Activated CD8-positive, alpha-beta memory T cell treated with anti-CD3 and anti-CD28 coated beads, Interleukin-2, amount 50 U/mL, for 4 hours (primary cell): ENCODE data around the gene THBS2.
"Not testable (repeated sequence)": the region's sequence is repeated elsewhere in the genome, so short reads cannot be mapped to it uniquely, and the experiment has no call there.

Experiments
- DNase-seq: peaks from one replicate; pipeline ENCODE4 v3.0.0-alpha.2; 2020

The THBS2 gene

DNA sequence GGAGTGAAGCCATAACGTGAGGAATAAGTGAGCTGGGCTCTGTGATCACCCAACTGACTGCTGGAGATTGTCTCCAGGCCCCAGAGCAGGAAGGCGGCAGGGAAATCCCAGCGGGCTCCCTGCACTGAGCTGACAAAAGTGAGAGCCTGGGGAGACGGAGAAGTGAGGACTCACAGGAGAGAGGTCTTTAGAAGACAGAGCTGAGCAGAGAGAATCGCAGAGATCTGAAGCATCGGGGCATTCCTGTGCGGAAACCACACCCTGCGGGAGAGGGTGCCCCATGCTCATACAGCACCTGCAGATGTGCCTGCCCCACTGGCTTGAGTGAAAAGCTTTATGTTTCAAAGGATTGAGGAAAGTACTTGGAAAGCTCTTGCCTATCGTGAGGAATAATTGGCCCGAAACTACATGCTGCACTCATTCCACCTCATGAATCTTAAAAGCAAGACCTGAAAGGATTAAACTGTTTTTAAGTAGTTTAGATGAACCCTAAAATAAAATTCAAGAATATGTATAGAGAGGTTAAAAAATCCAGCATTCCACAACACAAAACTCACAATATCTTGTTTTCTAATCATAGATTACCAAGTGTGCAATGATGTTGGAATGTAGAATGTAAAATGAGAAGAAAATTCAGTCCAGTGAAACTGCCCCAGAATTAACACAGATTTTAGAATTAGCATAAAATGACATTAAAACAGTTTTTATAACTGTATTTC, 17.7 kb upstream of the THBS2 start:
- no peak for DNase-seq

DNA sequence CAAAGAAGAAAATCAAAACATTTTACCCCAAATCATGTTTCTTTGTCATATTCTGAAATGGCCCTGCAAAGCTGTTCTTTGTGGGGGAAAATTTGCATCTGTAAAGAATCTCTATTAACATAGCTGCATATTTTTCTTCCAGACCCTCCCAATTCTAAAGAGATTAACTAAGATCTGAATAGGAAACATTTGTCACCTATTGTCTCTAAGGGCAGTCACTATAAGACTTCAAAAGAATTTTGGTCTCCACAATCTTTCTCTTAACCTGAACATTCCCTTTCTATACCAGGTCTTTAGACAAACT, 16.4 kb upstream of the THBS2 start:
- not testable (repeated sequence) for DNase-seq

- DNase-seq = no peak
Measured at GRCh38 chr6:169269180-169270076, 15.8 kb upstream of the THBS2 start.

DNA sequence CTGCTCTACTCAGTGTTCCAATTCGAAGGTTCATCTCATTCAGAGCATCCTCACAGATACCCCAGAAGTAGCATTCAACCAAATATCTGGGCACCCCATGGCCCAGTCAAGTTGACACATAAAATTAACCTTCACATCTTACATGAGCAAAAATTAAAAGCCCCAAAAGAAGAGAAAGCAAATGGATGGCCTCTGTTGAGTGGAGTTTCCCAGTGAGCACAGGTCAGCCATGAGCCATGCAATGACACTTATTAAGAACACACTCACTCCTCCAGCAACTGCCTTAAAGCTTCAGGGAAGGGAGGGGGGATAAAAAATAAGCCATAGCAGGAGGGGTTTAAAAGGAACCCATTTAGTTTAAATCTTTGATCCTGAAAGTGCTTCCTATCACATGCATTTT, 14.6 kb upstream of the THBS2 start:
- DNase-seq = no peak

DNA sequence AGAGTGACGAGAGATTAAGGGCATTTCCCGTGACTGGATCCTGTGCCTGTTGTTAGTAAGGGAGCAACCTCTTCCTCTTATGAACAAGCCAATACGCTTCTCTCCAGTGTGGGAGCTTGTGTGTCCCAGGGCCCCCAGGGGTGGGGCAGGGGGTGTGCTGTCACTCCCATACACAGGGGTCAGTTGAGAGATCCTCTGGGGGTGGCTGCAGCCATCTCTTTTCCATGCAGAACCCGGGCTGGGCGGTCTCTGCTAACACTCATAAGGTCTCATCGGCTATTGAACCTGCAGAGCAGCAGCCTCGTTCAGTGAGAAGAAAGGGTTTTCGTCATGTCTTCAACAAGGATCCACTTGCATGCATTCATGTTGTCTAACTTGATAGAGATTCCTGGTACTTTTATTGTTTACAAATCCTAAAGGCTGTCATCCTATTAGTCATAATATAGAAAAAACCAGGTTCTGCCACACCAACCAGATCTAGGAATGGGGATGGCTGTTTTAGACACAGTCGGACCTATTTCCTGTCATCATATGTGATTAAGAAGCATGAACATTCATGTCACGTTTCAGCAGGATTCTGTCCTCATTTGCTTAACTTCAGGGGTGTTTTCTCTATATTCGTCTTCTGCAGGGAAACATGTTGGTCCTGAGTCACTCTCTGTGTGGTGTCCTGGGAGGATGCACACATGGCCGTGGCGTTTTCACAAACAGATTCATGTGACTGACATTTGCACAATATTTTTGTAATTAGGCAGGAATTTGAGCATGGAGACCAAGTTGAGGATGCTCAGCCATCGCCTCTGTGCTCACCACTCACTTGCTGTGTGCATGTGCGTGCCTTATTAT, 13.3 kb upstream of the THBS2 start:
- no peak for DNase-seq

DNA sequence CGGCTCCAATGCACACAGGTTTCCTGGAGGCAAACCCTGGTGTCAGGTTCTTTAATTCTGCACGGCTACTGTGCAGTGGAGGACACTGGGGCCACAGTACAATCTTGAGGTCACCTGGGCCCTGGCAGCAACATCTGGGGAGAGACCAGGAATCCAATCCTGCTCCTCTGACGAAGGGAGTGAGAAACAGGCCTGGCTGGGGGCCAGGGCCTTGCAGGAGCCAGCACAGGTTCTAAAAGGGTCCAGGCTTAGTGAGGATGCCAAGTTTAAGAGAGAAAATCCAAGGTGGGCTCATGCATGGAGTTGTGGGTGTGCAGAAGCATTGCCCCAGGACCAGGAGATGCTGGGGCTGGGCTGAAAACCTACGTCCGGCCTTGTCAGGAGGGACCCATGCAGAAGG, 12.6 kb upstream of the THBS2 start:
- DNase-seq = no peak

- no peak for DNase-seq
Measured at GRCh38 chr6:169265486-169266131, 12.0 kb upstream of the THBS2 start.

DNA sequence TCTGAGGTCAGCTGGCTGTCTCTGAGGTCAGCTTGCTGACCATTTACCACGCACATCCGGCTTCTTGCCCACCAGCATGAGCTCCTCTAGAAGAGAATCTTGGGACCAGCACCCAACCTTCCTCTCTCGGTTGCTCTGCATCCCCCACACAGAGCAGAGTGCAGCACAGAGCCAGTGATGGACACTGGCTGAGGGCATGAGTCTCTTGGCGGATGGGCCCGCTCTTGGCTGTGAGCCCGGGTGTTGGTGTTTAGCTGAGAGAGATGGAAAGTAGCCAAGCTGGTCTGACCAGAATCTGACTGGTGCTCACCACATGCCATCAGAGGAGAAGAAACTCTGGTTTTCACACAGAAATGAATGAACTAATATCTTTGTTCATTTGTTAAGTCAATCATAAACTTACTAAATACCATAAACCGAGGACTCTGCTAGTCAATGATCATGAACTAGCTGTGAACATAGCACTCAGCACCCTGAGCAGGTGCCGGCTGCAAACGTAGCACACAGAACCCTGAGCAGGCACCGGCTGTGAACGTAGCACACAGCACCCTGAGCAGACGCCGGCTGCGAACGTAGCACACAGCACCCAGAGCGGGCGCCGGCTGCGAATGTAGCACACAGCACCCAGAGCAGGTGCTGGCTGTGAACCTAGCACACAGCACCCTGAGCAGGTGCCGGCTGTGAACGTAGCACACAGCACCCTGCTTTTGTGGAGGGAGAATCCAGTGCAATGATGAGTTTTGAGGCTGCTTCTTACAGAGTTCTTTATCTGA, 10.4 kb upstream of the THBS2 start:
- DNase-seq = no peak

DNA sequence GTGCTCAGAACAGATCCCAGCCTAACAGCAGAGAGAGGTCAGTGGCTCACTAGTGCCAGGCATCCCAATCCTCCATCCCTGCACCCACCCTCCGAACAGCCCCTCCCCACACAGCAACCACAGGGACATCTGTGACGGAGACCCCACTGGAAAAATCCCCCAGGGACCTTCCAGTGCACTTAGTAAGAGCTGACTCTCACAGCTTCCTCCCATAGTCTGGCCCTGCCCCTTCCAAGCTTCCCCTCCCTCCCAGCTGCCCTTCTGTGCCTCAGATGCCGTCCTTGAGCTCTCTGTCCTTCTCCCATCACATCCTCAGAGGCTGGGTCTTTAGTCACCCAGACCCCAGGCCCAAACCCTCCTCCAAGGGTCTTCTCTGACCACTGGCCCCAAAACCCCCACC, 9.7 kb upstream of the THBS2 start:
- no peak for DNase-seq

DNA sequence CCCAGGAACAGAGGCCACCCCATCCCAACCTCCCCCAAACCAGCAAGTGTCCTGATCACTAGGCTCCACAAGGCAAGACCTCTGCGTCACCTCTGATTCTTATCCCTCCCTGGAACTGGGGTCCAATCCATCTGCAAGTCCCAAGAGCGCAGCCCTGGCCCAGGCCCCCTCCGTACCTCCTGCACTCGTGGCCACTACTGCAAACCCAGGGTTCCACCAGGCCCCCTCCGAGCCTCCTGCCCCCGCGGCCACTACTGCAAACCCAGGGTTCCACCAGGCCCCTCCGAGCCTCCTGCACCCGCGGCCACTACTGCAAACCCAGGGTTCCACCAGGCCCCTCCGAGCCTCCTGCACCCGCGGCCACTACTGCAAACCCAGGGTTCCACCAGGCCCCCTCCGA, 9.0 kb upstream of the THBS2 start:
- not testable (repeated sequence) for DNase-seq

DNA sequence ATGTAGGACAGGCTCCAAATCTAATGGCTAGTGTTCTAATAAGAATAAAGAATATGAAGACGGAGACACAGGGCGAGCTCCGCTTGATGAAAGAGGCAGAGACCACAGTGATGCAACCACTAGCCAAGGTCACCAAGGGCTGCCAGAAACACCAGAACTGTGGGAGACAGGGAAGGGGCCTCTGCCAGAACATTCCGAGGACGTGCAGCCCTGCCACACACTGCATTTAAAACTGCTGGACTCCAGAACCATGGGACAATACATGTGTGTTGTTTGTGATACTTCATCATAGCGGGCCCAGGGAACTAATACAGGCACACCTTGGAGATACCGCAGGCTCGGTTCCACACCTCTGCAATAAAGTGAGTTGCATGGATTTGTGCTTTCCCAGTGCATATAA, 2.9 kb upstream of the THBS2 start:
- no peak for DNase-seq

GRCh38 chr6:169256061-169256460, 2.4 kb upstream of the THBS2 start:
- no peak for DNase-seq

DNA sequence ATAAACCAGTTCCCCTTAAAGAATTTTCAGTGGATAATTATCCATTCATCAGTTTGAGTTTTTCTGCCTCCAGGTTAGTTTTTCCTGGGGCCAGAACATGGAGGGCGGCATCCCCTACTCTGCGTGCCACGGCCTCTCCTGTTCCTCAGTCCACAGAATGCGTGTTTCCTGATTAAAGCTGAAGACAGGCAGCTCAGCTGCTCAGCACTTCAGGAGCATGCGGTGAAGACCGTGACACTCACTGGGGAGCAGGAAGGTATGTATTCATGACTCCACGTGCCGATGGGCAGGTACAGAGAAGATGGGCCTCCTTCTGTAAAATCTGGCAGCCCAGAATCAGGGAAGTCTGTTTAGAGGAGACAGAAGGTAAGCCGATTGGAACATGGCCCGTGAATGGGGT, 2.0 kb upstream of the THBS2 start:
- DNase-seq = no peak

- DNase-seq = no peak
Measured at GRCh38 chr6:169254456-169255316, 1.0 kb upstream of the THBS2 start.

- DNase-seq = no peak
Measured at GRCh38 chr6:169252505-169253189, 999 bp downstream of the THBS2 start.

GRCh38 chr6:169251822-169252504, 1.7 kb downstream of the THBS2 start:
- DNase-seq = no peak

- no peak for DNase-seq
Measured at GRCh38 chr6:169251371-169251802, 2.3 kb downstream of the THBS2 start.

DNA sequence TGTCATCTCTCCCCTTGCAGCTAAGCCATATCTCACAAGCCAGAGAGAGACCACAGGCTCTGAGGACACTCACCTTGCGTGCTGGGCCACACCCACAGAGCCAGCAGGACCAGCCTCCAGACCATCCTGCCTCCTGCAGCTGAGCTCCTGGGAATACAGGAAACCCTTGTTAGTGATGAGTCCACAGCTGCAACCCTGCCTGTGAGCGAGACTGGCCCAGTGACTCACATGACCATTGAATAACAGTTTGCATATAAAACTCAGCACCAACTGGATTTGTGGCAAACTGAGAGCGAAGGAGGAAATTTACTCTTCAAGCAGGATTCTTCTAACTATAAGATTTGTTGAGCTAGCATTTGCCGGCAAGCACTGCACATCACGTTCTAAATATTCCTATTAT, 3.0 kb downstream of the THBS2 start:
- DNase-seq = no peak

DNA sequence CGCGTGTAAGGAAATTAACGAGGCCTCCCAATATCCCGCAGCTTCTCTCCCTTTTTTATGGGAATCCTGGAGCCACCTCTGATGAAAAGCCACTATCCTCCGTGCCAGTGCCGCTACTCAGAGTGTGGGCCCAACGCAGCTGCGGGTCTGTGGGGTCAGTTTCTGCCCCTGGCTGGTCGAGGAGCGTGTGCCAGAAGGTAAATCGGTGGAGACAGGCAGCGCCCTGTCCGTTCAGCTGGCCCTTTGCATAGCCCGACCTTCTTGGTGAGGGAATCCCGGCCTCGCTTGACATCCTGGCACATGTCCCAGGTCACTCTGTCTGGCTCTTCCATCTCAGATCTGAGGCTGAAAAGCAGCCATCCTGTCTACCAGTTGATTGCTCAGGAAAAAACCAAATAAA, 4.6 kb downstream of the THBS2 start:
- DNase-seq = no peak

DNA sequence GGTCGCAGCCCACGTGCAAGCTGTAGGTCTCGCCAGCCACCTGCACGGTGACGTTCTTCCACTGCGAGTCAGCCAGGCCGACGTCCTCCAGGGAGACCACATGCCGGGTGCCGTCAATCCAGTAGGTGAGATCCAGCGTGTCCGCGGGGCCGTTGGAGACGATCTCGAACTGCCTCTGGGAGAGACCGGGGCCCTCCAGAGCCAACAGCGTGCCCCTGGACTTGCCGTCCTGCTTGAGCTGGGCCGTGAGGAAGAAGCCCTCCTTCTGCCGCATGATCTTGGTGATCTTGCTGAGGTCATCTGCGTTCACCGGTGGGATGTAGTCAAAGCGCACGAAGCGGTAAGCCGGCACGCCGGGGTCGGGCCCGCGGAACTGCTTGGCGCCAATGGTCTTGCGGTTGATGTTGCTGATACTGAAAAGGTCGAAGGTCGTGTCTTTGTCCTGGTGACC, 5.1 kb downstream of the THBS2 start:
- DNase-seq = no peak
